ENCODE results near the gene TXNDC15.

GRCh38 chr5:134887593-134888159, 13.5 kb downstream of the TXNDC15 start:
- TF ChIP-seq EP300 (IDR thresholded peaks at IDR 0.05) (no peak), POLR2AphosphoS5 (IDR thresholded peaks at IDR 0.05) (no peak)
- TF ChIP-seq, protein P1, sequence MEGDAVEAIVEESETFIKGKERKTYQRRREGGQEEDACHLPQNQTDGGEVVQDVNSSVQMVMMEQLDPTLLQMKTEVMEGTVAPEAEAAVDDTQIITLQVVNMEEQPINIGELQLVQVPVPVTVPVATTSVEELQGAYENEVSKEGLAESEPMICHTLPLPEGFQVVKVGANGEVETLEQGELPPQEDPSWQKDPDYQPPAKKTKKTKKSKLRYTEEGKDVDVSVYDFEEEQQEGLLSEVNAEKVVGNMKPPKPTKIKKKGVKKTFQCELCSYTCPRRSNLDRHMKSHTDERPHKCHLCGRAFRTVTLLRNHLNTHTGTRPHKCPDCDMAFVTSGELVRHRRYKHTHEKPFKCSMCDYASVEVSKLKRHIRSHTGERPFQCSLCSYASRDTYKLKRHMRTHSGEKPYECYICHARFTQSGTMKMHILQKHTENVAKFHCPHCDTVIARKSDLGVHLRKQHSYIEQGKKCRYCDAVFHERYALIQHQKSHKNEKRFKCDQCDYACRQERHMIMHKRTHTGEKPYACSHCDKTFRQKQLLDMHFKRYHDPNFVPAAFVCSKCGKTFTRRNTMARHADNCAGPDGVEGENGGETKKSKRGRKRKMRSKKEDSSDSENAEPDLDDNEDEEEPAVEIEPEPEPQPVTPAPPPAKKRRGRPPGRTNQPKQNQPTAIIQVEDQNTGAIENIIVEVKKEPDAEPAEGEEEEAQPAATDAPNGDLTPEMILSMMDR (IDR thresholded peaks at IDR 0.05) = no peak
